Suppressor macrophage treated with lipopolysaccharide for 1 hour (primary cell): ENCODE measurements around the gene SPC25.
"Not testable (repeated sequence)": the region's sequence is repeated elsewhere in the genome, so short reads cannot be mapped to it uniquely, and the experiment has no call there.

Experiments
- DNase-seq, 3 donors: peaks; one replicate each; pipeline ENCODE4 v3.0.0-alpha.2; 2020 to 2022

Gene SPC25

DNA sequence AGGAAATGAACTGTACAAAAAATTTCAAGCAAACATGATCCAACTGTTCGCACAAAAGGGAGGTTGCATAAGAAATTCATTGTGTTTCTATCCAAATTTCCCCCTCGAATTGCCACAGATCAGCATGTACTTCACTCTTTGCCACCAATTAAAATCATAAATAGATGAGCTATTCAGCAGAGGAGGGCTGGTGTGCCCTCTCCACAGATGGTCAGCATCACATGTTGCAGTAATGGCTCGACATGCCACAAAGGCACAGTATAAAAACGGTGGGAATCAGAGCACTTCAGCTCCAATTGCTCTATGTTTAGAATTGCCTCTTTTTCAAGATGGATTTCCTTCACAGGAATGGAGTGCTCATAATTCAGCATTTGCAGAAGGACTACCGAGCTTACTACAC is 10.8 kb upstream of the SPC25 start, which contains the start of gene G6PC2:
TSS of gene G6PC2 (plus strand) at position 289 of the 400 bp plus-strand sequence. CDS start at position 330, 41 bp downstream.
- DNase-seq: no peak

DNA sequence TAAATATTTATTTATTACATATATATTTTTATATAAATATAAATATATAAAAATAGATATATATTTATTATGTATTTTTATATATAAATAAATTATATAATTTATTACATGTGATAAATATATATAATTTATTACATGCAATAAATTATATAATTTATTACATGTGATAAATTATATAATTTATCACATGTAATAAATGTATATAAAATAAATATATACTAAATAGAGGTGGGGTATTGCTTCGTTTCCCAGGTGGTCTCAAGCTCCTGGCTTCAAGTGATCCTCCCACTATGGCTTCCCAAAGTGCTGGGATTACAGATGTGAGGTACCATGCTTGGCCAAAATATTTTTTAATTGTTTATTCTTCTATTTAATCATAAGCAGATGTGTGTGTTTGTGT is 7.2 kb upstream of the SPC25 start:
- no peak for DNase-seq

DNA sequence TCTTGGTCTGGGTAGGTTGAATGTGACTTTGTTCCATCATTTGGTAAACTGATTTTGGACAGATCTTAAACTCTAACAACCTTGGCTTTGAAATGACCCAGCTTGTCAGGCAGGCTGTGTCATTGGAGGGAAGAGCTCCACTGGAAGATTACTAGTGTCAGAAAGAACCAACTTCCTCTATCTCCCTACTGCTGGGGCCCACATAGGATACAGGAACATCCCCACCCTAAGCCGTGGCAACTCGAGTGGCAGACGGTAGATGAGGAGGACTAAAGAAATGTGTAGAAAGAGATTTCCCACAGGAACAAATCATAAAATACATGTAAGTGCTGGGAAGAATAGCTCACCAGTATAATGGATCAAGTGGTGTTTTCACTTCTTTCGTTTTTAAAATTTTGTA is 6.6 kb upstream of the SPC25 start:
- DNase-seq: peak; percentile 19 to 31 (median 23)

DNA sequence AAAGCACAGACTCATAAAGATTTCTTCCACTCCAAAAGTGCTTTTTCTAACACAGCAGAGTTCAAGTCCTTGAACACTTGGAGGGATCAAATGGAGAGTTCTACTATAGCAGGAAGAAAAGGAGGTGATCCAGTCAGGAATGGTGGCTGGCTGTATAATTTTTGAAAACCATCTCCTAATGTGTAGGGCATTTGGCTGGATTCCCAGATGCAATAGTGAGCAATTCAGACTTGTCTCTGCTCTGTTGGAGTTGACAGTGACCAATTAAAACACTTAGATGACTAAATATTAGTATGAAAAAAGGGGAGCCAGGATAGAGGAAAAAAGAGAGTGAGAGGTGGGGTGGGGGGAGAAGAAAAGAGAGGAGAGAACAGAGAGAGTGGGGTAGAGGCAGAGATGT is 5.5 kb upstream of the SPC25 start:
- DNase-seq: no peak

DNA sequence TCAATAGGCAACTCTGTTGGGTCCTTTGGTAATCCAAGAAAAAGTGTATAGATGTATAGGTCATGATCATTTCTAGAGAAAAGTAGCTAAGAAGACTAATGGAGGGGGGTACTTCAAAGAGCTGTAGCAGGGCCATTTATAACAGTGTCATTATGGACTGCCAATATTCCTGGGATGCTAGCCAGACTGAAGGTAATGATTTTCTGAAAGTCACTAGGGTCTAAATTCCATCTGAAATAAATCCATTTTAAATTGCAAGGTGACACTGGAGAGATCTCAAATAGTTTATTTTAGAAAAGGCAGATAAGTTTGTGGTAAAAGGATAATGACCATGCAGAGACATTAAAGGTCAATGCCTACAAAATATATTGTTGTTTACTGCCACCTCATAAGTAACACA is 4.5 kb upstream of the SPC25 start:
- no peak for DNase-seq

DNA sequence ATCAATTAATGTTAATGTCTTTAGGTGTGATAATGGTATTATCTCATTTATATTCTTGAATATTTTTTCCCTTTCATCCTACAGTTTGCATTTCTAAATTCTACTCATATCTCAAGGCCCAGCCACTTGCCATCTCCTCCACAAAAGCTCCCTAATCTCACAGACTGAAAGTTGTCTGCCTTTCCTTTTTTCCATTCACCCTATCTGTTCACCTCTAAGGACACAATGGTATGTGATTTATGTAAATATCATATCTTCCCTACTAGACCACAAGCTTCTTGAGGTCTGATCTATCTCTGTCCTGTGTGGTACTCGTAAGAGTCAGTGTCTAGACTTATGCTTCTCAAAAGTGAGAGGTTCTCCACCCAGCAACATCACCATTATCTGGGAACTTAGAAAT is 3.9 kb upstream of the SPC25 start:
- no peak for DNase-seq

DNA sequence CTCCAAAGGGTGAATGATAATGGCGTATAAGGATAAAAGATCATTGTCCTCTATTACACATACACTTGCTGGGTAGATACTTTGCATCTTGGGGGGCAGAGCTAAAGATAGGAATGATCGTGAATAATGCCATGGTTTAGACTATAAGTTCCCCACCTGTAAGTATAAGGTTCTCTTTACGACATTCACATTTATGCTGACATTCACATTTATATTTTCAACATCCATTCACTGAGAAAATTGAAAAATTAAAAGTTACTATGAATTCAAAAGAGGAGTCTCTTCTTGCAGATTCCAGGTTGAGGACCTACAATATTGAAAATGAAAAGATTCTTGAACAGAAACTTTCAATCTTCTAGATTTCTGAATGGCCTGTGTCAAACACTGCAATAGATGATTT is 2.1 kb upstream of the SPC25 start:
- DNase-seq: no peak

DNA sequence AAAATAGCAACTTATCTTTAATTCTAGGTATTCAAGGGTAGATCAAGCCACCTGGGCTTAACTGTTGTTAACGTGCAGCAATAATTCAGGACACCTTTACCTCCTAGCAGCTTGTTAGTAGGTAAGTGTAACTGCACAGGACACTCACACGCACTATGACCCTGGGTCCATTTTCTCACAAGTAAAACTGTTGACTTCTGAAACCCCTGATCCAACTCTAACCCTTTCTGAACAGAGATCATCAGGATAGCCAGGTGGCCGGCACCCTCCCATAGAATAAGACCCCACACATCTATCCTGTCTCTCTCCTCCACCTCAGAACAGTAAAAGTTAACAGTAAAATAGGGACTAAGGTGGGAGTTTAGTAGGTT is 610 bp downstream of the SPC25 start:
- no peak for DNase-seq

DNA sequence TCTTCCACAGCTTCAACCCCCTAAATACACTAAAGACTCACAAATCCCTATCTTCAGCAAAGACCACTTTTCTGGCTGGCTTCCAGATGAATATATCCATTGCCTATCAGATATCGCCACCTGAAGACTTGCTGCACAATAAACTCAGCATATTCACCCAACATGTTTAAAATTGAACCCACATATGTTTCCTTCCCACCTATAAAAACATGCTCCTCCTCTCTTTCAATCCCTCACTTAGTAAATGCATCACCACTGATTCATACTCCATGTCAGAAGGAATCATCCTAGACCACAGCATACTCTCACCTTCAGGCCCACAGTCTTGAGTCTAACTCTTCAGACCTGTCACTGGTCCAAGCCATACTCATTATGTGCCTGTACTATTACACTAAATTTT is 5.3 kb downstream of the SPC25 start:
- DNase-seq: no peak

DNA sequence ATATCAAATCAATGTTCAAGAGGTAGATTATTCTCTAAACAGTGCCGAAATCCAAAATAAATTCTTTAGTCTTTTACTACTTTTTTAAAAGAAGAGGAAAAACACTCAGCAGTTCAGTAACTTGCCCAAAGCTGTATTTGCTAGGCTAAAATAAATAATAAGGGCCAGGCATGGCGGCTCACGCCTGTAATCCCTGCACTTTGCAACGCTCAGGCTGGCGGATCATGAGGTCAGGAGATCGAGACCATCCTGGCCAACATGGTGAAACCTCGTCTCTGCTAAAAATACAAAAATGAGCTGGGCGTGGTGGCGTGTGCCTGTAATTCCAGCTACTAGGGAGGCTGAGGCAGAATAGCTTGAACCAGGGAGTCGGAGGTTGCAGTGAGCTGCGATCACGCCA is 8.1 kb downstream of the SPC25 start:
- not testable (repeated sequence) for DNase-seq

DNA sequence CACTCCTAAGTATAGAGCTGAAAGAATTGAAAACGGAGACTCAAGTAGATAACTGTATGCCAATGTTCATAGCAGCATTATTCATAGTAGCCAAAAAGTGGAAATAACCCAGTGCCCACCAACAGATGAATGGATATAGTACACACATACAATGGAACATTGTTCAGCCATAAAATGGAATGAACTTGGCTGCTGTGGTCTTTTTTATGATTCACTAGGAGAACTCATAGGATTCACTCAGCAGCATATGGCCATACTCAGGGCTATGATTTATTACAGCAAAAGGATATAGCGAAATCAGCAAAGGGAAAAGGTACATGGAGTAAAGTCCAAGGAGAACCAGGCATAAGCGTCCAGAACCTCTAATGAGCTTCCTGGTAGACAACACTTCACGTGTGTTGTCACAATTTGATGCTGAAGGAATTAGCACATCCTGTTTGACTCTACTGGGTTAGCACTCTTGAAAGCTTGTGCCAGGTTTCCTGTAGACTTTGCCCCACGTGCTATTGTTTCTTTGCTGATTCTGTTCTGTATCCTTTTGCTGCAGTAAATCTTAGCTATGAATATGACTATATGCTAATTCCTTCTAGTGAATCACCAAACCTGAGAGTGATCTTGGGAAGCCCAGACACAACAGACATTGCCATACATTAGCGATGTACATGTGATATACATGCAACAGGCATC is 15.7 kb downstream of the SPC25 start:
- DNase-seq: no peak

DNA sequence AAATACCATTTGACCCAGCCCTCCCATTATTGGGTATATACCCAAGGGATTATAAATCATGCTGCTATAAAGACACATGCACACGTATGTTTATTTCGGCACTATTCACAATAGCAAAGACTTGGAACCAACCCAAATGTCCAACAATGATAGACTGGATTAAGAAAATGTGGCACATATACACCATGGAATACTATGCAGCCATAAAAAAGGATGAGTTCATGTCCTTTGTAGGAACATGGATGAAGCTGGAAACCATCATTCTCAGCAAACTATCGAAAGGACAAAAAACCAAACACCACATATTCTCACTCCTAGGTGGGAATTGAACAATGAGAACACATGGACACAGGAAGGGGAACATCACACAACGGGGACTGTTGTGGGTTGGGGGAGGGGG is 19.4 kb downstream of the SPC25 start:
- DNase-seq: not testable (repeated sequence)

DNA sequence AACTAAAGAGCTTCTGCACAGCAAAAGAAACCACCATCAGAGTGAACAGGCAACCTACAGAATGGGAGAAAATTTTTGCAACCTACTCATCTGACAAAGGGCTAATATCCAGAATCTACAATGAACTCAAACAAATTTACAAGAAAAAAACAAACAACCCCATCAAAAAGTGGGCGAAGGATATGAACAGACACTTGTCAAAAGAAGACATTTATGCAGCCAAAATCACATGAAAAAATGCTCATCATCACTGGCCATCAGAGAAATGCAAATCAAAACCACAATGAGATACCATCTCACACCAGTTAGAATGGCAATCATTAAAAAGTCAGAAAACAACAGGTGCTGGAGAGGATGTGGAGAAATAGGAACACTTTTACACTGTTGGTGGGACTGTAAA is 19.9 kb downstream of the SPC25 start:
- not testable (repeated sequence) for DNase-seq

DNA sequence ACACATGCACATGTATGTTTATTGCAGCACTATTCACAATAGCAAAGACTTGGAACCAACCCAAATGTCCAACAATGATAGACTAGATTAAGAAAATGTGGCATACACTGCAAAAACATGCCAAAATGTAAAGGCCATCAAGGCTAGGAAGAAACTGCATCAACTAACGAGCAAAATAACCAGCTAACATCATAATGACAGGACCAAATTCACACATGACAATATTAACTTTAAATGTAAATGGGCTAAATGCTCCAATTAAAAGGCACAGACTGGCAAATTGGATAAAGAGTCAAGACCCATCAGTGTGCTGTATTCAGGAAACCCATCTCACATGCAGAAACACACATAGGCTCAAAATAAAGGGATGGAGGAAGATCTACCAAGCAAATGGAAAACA is 23.1 kb downstream of the SPC25 start:
- not testable (repeated sequence) for DNase-seq

DNA sequence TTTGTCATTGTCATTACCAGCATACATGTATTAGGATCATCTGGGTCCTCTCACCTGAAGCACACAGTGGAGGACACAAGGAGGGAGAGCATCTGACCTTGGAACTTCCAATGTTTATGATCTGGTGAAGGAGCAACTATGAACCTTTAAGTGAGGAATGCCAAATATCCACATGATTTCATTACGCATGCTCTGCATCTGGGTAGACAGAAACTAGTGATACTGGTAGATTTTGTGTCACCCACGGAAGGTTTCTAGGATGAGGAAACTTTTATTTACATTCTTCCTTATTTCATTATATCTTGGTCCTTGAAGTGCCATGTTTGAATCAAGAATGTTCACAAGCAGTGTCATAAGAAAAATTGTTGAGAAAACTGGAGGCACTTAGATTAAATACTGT is 32.1 kb downstream of the SPC25 start:
- DNase-seq: no peak

DNA sequence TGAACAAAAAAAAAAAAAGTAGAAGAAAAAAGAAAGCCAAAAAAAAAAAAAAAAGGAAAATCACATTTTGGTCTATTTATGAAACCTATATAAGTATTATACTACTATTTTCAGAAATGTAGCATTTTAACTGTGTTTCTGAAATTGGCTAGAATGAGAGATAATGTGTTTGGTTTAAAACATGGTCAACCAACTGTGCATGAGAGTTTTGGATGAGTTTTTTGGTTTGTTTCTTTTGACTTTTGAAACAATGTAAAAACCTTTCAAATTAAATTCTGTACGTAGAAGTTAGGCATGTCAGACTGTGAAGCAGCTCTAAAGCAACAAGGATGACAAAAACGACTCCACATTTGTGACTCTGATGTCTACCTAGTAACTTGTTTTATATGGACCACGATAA is 34.6 kb downstream of the SPC25 start:
- no peak for DNase-seq

DNA sequence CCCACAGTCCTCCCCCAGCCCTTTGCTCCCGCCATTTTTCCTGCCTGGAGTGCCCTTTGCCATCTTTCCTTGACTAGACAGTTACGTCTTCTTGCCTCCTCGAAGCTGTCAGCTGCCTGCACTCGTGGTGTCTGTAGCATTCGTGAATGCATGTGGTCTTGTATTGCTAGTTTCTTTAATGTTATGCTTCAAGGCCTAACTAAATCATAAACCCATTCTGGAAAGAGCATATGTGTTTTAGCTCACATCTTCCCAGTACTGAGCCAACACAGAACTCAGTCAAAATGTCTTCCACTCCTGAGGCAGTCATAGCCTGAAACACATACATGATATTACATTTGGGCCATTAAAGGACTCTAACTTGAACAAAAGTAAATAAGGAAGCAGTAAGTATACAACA is 35.6 kb downstream of the SPC25 start:
- no peak for DNase-seq

DNA sequence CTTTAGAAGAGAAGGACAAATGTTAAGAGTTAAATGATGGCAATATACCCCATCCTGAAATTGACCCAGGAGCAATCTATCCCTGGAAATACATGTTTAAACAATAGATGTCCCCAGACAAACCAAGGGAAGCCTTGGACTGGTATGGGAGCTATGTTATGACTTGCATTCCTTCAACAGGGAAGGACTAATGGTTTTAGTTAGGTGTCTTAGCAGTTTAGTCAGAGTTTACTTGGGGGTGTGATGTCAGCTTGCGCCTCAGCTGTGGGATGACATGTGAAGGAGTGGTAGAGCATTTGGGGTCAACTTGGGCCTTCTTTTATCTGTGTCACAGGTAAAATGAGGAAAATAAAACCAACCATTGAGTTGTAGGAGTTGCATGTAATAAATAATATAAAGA is 36.8 kb downstream of the SPC25 start:
- no peak for DNase-seq

DNA sequence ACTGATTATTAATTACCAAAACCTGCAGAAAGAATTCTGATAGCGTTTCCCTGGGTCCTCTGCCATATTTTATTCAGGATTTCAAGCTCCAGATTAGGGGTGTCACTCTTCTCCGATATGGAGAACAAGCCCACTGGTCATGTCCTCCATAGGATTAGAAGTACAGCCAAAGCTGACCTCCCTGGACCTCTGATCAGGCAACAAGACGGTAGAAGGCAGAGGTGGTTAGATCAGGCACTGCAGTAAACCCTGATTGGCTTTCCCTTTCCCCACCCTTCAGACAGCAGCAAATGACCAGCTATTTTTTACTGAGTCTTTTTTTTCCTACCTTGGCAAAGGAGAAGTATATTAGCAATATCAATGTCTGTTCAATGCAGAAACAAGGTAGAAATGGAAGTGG is 37.7 kb downstream of the SPC25 start:
- DNase-seq: no peak

DNA sequence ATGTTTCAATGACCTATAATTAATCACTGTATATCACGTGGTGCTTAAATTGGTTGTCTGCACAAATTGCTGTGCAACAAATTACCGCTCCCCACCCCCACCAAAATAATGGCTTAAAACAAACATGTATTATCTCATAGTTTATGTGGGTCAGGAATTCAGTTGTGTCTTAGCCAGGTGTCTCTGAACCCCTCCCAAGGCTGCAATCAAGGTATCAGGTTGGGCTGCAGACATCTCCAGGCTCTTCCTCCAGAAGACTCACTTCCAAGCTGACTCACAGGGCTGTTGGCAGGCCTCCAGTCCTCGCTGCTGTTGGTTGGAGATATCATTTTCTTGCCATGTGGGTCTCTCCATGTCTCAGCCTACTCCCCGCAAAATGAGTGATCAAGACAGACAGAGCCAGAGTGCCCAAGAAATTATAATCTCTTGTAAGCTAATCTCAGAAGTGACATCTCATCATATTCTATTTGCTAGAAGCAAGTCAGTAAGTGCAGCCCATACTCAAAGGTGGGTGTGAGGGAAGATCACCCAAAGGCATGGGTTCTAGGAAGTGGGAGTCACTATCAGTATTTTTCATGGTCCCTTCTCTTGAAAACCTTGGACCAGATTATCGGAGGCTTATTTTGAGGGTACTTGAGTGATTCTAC is 38.4 kb downstream of the SPC25 start:
- peak in 1 of 3 donors; percentile 1 for DNase-seq

DNA sequence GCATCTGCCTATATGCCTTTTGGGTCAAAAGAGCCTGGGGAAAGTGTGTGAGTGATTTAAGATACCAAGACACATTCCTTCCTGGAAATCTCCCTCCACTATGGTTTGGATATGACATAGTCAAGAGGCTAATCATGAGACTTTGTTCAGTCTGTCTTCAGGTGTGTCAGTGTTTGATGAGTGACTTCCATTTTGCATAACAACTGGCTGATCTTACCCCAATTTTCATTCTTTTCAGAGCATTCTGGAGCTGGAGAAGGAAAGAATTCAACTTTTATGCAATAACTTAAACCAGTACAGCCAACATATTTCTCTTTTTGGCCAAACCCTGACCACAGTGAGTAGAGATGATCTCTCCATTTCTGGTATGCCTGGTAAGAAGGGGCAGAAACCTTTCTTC is 39.4 kb downstream of the SPC25 start:
- no peak for DNase-seq

DNA sequence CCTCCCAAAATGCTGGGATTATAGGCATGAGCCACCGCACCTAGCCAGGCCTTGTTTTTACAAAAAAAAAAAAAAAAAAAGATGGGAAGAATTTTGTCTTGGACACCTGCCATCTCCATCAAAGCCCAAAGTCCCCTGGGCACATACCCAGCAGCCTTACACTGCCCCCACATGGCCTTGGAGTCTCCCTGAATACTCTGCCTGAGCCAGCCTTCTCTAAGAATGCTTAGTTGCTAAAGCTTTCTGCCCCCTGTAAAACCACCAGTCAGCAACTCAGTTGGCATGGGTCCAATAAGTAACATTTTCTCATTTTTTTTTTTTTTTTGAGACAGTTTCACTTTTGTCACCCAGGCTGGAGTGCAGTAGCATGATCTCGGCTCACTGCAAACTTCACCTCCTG is 40.6 kb downstream of the SPC25 start:
- peak in 2 of 3 donors; percentile 4 to 9 for DNase-seq

DNA sequence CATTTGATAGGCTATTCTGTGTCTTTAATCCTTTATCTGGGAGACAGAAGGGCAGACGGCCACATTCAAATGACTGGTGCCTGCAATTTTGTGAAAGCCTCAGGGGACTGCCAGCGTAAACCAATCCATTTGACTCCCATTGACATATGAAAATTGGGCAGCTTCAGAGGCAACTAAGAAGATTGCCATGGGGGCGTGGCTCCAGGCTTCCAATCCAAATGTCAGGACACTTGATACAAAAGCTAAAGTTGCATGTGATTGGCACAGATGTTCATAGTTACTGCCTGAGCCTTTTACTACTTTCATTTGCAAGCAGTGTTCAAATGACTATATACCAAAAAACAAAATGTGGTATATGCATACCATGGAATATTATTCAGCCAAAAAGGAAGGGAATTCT is 42.0 kb downstream of the SPC25 start:
- no peak for DNase-seq

DNA sequence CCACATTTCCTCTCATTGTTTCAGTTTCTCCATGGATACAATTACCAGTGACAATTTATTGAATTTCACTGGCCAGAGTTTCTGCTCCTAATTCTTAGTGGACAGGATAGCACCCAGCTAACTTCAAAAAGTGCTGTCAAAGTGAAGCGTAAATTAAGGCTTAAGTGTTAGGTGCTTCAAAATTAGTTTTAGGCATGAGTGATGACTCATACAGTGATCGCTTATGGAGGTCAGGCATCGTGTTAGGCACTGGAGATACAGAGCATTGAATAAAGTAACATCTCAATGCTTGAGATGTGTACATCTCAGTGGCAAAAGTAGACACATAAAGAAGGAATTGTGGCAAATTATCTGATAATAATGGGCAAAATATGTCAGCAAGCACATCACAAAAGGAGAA is 47.0 kb downstream of the SPC25 start:
- no peak for DNase-seq

DNA sequence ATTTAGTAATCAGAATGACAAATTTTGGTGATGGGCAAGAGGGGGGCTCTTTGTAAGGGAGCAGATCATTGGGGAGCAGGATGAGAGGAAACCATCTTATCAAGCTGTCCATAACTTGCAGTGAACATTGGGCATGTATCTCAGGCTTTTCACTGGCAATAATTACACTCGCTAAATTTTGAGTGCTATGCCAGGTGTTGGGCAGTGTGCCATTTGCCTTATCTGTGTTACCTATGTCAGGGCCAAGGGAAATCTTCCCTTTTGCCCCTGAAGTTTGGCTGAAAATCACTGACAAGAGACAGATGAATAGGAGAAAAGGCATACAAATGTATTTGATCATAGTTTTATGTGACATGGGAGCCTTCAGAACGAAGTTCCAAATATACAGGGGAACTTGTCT is 48.8 kb downstream of the SPC25 start:
- no peak for DNase-seq
